GM20000 (cell line): ENCODE measurements around the gene IFIT5.
A peak's percentile ranks its signal among the peaks of the same experiment; 100 is the strongest.

Experiments used
- DNase-seq: peaks from one replicate; pipeline ENCODE4 v3.0.0; 2012; ENCODE audit warnings: low spot score
- CTCF ChIP-seq: IDR thresholded peaks from 2 replicates; pipeline ENCODE4 v1.5.1; 2012; ENCODE audit warnings: mild to moderate bottlenecking, control low read depth; ENCODE audit errors: extremely low read depth, missing control alignments

The IFIT5 gene

GRCh38 chr10:89413398-89413912 is 913 bp upstream of the IFIT5 start:
- no peak for TF ChIP-seq CTCF
- DNase-seq, result no peak

GRCh38 chr10:89414879-89415821 is 782 bp downstream of the IFIT5 start:
- no peak for TF ChIP-seq CTCF
- peak; percentile 52 for DNase-seq

GRCh38 chr10:89416465-89416864 is 2.1 kb downstream of the IFIT5 start:
- no peak for DNase-seq
- TF ChIP-seq CTCF, result no peak

- DNase-seq, result peak; percentile 26
- peak; percentile 5 for TF ChIP-seq CTCF
Measured at GRCh38 chr10:89419548-89419947, 5.2 kb downstream of the IFIT5 start.

- DNase-seq, result no peak
- TF ChIP-seq CTCF, result no peak
Measured at GRCh38 chr10:89421018-89421476, 6.7 kb downstream of the IFIT5 start.

- no peak for TF ChIP-seq CTCF
- DNase-seq, result no peak
Measured at GRCh38 chr10:89425000-89425399, 10.6 kb downstream of the IFIT5 start.

- peak; percentile 62 for TF ChIP-seq CTCF
- DNase-seq, result peak; percentile 57
Measured at GRCh38 chr10:89426230-89426868, 12.0 kb downstream of the IFIT5 start.
